ENCODE measurements around the gene MYLK2. TPM values are rescaled to one million over a fixed set of nuclear protein-coding genes. Genes with fewer than 3 reads are reported as not detected.

Gene MYLK2
- total RNA-seq, 1 experiment from 2014 or later, result 0.91 TPM

GRCh38 chr20:31853481-31853880 lies 34.3 kb downstream of the MYLK2 start:
- no peak for DNase-seq (ENCODE audit: low spot score)

GRCh38 chr20:31856516-31856915 lies 37.4 kb downstream of the MYLK2 start:
- DNase-seq (ENCODE audit: low spot score), result no peak

GRCh38 chr20:31857861-31858759 lies 39.0 kb downstream of the MYLK2 start:
- no peak for DNase-seq (ENCODE audit: low spot score)

GRCh38 chr20:31858760-31859083 lies 39.6 kb downstream of the MYLK2 start:
- DNase-seq (ENCODE audit: low spot score), result no peak

- no peak for DNase-seq (ENCODE audit: low spot score)
Measured at GRCh38 chr20:31859266-31859997, 40.3 kb downstream of the MYLK2 start.

- DNase-seq (ENCODE audit: low spot score), result no peak
Measured at GRCh38 chr20:31859998-31860380, 40.8 kb downstream of the MYLK2 start.

- DNase-seq (ENCODE audit: low spot score), result no peak
Measured at GRCh38 chr20:31860390-31861134, 41.4 kb downstream of the MYLK2 start.

- no peak for DNase-seq (ENCODE audit: low spot score)
Measured at GRCh38 chr20:31861135-31861384, 41.9 kb downstream of the MYLK2 start.

- DNase-seq (ENCODE audit: low spot score), result no peak
Measured at GRCh38 chr20:31861385-31862156, 42.4 kb downstream of the MYLK2 start.

GRCh38 chr20:31862157-31862470 lies 43.0 kb downstream of the MYLK2 start:
- no peak for DNase-seq (ENCODE audit: low spot score)

GRCh38 chr20:31862506-31862905 lies 43.4 kb downstream of the MYLK2 start:
- no peak for DNase-seq (ENCODE audit: low spot score)

- DNase-seq (ENCODE audit: low spot score), result no peak
Measured at GRCh38 chr20:31863296-31864085, 44.3 kb downstream of the MYLK2 start.

- DNase-seq (ENCODE audit: low spot score), result no peak
Measured at GRCh38 chr20:31864521-31865400, 45.6 kb downstream of the MYLK2 start.

- DNase-seq (ENCODE audit: low spot score), result no peak
Measured at GRCh38 chr20:31866221-31866620, 47.1 kb downstream of the MYLK2 start.

- DNase-seq (ENCODE audit: low spot score), result no peak
Measured at GRCh38 chr20:31868853-31869672, 49.9 kb downstream of the MYLK2 start.

GRCh38 chr20:31869673-31869941 lies 50.5 kb downstream of the MYLK2 start:
- no peak for DNase-seq (ENCODE audit: low spot score)

- DNase-seq (ENCODE audit: low spot score), result no peak
Measured at GRCh38 chr20:31869942-31870725, 51.0 kb downstream of the MYLK2 start, which contains the start of the genes DUSP15 and TTLL9. Gene DUSP15, minus strand, starts transcription at chr20:31870527. Its CDS starts 190 bp downstream, at chr20:31870337. Gene TTLL9, plus strand, starts transcription at chr20:31870634. Its CDS starts 493 bp downstream, at chr20:31871127.

- no peak for DNase-seq (ENCODE audit: low spot score)
Measured at GRCh38 chr20:31870726-31871617, 51.8 kb downstream of the MYLK2 start.
